Astrocyte (in vitro differentiated cells and primary cell): ENCODE results near the gene TSTD2. TPM values are rescaled to one million over a fixed set of nuclear protein-coding genes. Genes with fewer than 3 reads are reported as not detected.

Experiments used
- DNase-seq: peaks from one replicate; pipeline ENCODE4 v3.0.0-alpha.2; 2010; ENCODE audit warnings: low read depth
- FAIRE-seq: peaks from 2 replicates; lab custom pipeline; 2011; peaks lifted over from hg19 to GRCh38; lab: Jason Lieb, UNC
- H2AFZ ChIP-seq: 2 replicates; pipeline ENCODE4 v1.6.0; 2012; ENCODE audit warnings: low read depth, low read length, inconsistent platforms
- H3K27ac ChIP-seq: 2 replicates; pipeline ENCODE4 v1.5.1; 2011; ENCODE audit warnings: low read depth, low read length, inconsistent platforms
- H3K27me3 ChIP-seq: 2 replicates; pipeline ENCODE4 v1.6.0; 2011; ENCODE audit warnings: low read length, inconsistent platforms; ENCODE audit not compliant: insufficient read depth
- H3K36me3 ChIP-seq: 2 replicates; pipeline ENCODE4 v1.5.1; 2011; ENCODE audit warnings: low read length, inconsistent platforms; ENCODE audit not compliant: insufficient read depth
- H3K4me1 ChIP-seq: 2 replicates; pipeline ENCODE4 v1.5.1; 2011; ENCODE audit warnings: low read length, inconsistent platforms; ENCODE audit not compliant: insufficient read depth
- H3K4me2 ChIP-seq: 2 replicates; pipeline ENCODE4 v1.6.0; 2012; ENCODE audit warnings: low read length, inconsistent platforms
- H3K4me3 ChIP-seq: 2 replicates; pipeline ENCODE4 v1.5.1; 2011; ENCODE audit warnings: low read depth, mild to moderate bottlenecking, low read length, inconsistent platforms; ENCODE audit not compliant: insufficient read depth
- H3K79me2 ChIP-seq: 2 replicates; pipeline ENCODE4 v1.6.0; 2012; ENCODE audit warnings: mild to moderate bottlenecking, low read length, inconsistent platforms; ENCODE audit not compliant: insufficient read depth
- H3K9ac ChIP-seq: 2 replicates; pipeline ENCODE4 v1.6.0; 2012; ENCODE audit warnings: mild to moderate bottlenecking, low read length, inconsistent platforms
- H3K9me3 ChIP-seq: 2 replicates; pipeline ENCODE4 v1.5.1; 2012; ENCODE audit warnings: low read depth, mild to moderate bottlenecking, low read length, inconsistent platforms; ENCODE audit not compliant: insufficient read depth
- H4K20me1 ChIP-seq: 2 replicates; pipeline ENCODE4 v1.6.0; 2012; ENCODE audit warnings: low read length, inconsistent platforms; ENCODE audit not compliant: insufficient read depth
- H3K27ac Mint-ChIP-seq: one replicate; pipeline ENCODE4 v1.8.0; 2021; ENCODE audit warnings: mild to moderate bottlenecking, mixed read lengths; ENCODE audit not compliant: unreplicated experiment
- H3K27me3 Mint-ChIP-seq: one replicate; pipeline ENCODE4 v1.8.0; 2021; ENCODE audit warnings: low read depth, mixed read lengths; ENCODE audit not compliant: unreplicated experiment
- H3K36me3 Mint-ChIP-seq: one replicate; pipeline ENCODE4 v1.8.0; 2021; ENCODE audit warnings: low read depth, mixed read lengths; ENCODE audit not compliant: unreplicated experiment
- H3K4me1 Mint-ChIP-seq: one replicate; pipeline ENCODE4 v1.8.0; 2021; ENCODE audit warnings: low read depth, mixed read lengths; ENCODE audit not compliant: unreplicated experiment
- H3K4me3 Mint-ChIP-seq: one replicate; pipeline ENCODE4 v1.8.0; 2021; ENCODE audit warnings: mild to moderate bottlenecking, moderate library complexity, mixed read lengths; ENCODE audit not compliant: unreplicated experiment
- H3K9me3 Mint-ChIP-seq: one replicate; pipeline ENCODE4 v1.8.0; 2021; ENCODE audit warnings: mild to moderate bottlenecking, mixed read lengths; ENCODE audit not compliant: unreplicated experiment
- EZH2 ChIP-seq: IDR thresholded peaks from 2 replicates; pipeline ENCODE4 v1.6.1; 2012; ENCODE audit warnings: mild to moderate bottlenecking, low read length, inconsistent platforms; ENCODE audit not compliant: insufficient read depth
- total RNA-seq: library from RNA; stranded (reverse); gene quantifications from 2 replicates; pipeline ENCODE4 v1.2.1, GENCODE V29; 2021
- TF ChIP-seq, protein P1 (sequence below): IDR thresholded peaks from 2 replicates; pipeline ENCODE4 v1.5.1; 2011; ENCODE audit warnings: low read depth, mild to moderate bottlenecking, inconsistent platforms, low read length, moderate library complexity; ENCODE audit not compliant: insufficient read depth

Gene TSTD2
- total RNA-seq, 1 donor from 2014 or later: 19.4 TPM

- H3K4me3 ChIP-seq: no peak overlapping the region
- no peak for DNase-seq
- TF ChIP-seq EZH2: no peak
- TF ChIP-seq, protein P1, sequence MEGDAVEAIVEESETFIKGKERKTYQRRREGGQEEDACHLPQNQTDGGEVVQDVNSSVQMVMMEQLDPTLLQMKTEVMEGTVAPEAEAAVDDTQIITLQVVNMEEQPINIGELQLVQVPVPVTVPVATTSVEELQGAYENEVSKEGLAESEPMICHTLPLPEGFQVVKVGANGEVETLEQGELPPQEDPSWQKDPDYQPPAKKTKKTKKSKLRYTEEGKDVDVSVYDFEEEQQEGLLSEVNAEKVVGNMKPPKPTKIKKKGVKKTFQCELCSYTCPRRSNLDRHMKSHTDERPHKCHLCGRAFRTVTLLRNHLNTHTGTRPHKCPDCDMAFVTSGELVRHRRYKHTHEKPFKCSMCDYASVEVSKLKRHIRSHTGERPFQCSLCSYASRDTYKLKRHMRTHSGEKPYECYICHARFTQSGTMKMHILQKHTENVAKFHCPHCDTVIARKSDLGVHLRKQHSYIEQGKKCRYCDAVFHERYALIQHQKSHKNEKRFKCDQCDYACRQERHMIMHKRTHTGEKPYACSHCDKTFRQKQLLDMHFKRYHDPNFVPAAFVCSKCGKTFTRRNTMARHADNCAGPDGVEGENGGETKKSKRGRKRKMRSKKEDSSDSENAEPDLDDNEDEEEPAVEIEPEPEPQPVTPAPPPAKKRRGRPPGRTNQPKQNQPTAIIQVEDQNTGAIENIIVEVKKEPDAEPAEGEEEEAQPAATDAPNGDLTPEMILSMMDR: no peak
- H4K20me1 ChIP-seq: no peaks in the 10 kb centered on the region
- FAIRE-seq: no peak
- H3K9me3 ChIP-seq: no peaks in the 10 kb centered on the region
- peaks cover 5% of the 10 kb centered on the region for H3K4me1 ChIP-seq
- no peak overlapping the region for H2AFZ ChIP-seq
- H3K27me3 ChIP-seq: peaks cover 2% of the 10 kb centered on the region
- Mint-ChIP-seq H3K36me3 (no peaks in the 10 kb centered on the region), H3K4me3 (no peak overlapping the region), H3K27me3 (peaks cover 32% of the 10 kb centered on the region), H3K27ac (no peak overlapping the region), H3K9me3 (peaks cover 4% of the 10 kb centered on the region), H3K4me1 (no peaks in the 10 kb centered on the region)
- H3K4me2 ChIP-seq: no peak overlapping the region
- no peaks in the 10 kb centered on the region for H3K79me2 ChIP-seq
- no peak overlapping the region for H3K27ac ChIP-seq
- no peaks in the 10 kb centered on the region for H3K36me3 ChIP-seq
- H3K9ac ChIP-seq: no peak overlapping the region
These were observed 82.8 kb downstream of the TSTD2 start for GRCh38 chr9:97550386-97550785.

Other genes with a start within 250 kb of the TSTD2 start
- gene TDRD7, start 221.3 kb downstream of the TSTD2 start, total RNA-seq: 20.4 and 21.4 TPM in 2 replicates
- 0.24 and 0.48 TPM in 2 replicates for gene TMOD1, start 131.7 kb downstream of the TSTD2 start, total RNA-seq
- gene NCBP1, start 453 bp upstream of the TSTD2 start, total RNA-seq: 42.5 and 43.0 TPM in 2 replicates
- 7.7 and 9.8 TPM in 2 replicates for gene XPA, start 64.0 kb upstream of the TSTD2 start, total RNA-seq
- gene FOXE1, start 219.9 kb upstream of the TSTD2 start, total RNA-seq: 0.07 and 0.45 TPM in 2 replicates